Naive thymus-derived CD4-positive, alpha-beta T cell (primary cell): Measurements from ENCODE around the gene BID. TPM values are rescaled to one million over a fixed set of nuclear protein-coding genes. Genes with fewer than 3 reads are reported as not detected.

ENCODE experiments used
- ATAC-seq: fragments of 150-1000 bp; cut with Tn5 transposase; 2 replicates; pipeline ENCODE4 v1.10.0; 2021; ENCODE audit warnings: mild to moderate bottlenecking, moderate library complexity
- CTCF ChIA-PET: fragments of 350-600 bp; sonication (Branson Sonifier 250); formaldehyde crosslinking; loops from one replicate; lab custom pipeline; 2021; ENCODE audit warnings: antibody characterized with exemption; lab: Charles Lee
- POLR2A ChIA-PET: fragments of 350-600 bp; sonication (Branson Sonifier 250); formaldehyde crosslinking; loops from one replicate; lab custom pipeline; 2021; ENCODE audit warnings: antibody characterized with exemption, inconsistent platforms; lab: Charles Lee
- DNase-seq, 9 donors: peaks; one replicate each; pipeline versions ENCODE4 v3.0.0 to v3.0.0-alpha.2; 2020 to 2022; ENCODE audit warnings: mixed read lengths in 1 of 9
- H3K27ac ChIP-seq: one replicate; pipeline ENCODE4 v1.7.0; 2013; ENCODE audit warnings: mild to moderate bottlenecking, low read depth, low read length, moderate library complexity
- H3K27me3 ChIP-seq, 2 donors: one replicate each; pipeline ENCODE4 v1.7.0; 2013; ENCODE audit warnings: low read length in 2 of 2, mild to moderate bottlenecking in 2 of 2, moderate library complexity in 2 of 2; ENCODE audit not compliant: control insufficient read depth in 2 of 2, insufficient read depth in 2 of 2
- H3K36me3 ChIP-seq, 3 experiments: 1 replicate in 2 of 3; 2 replicates in 1 of 3; pipeline ENCODE4 v1.7.0; 2013; ENCODE audit warnings: low read length in 3 of 3, mild to moderate bottlenecking in 3 of 3, moderate library complexity in 1 of 3; ENCODE audit not compliant: insufficient read depth in 3 of 3, control insufficient read depth in 2 of 3
- H3K4me1 ChIP-seq, 2 donors: one replicate each; pipeline ENCODE4 v1.7.0; 2013; ENCODE audit warnings: low read length in 2 of 2, mild to moderate bottlenecking in 2 of 2, moderate library complexity in 1 of 2; ENCODE audit not compliant: control insufficient read depth in 2 of 2, insufficient read depth in 2 of 2
- H3K4me3 ChIP-seq: 2 replicates; pipeline ENCODE4 v1.7.0; 2013; ENCODE audit warnings: mild to moderate bottlenecking, low read length
- H3K9me3 ChIP-seq, 3 experiments: 1 replicate in 2 of 3; 2 replicates in 1 of 3; pipeline ENCODE4 v1.7.0; 2013; ENCODE audit warnings: low read length in 3 of 3; ENCODE audit not compliant: control insufficient read depth in 2 of 3
- H3K27ac Mint-ChIP-seq, 9 donors: one replicate each; pipeline ENCODE4 v1.8.0; 2020 to 2022; ENCODE audit warnings: mixed read lengths in 9 of 9, mild to moderate bottlenecking in 8 of 9, moderate library complexity in 5 of 9, inconsistent platforms in 2 of 9
- H3K27me3 Mint-ChIP-seq, 5 donors: one replicate each; pipeline ENCODE4 v1.8.0; 2021 to 2022; ENCODE audit warnings: mixed read lengths in 5 of 5, mild to moderate bottlenecking in 1 of 5
- H3K36me3 Mint-ChIP-seq, 5 donors: one replicate each; pipeline ENCODE4 v1.8.0; 2020 to 2022; ENCODE audit warnings: mixed read lengths in 5 of 5, mild to moderate bottlenecking in 3 of 5, inconsistent platforms in 1 of 5
- H3K4me1 Mint-ChIP-seq, 7 donors: one replicate each; pipeline ENCODE4 v1.8.0; 2020 to 2022; ENCODE audit warnings: mixed read lengths in 7 of 7, mild to moderate bottlenecking in 3 of 7, inconsistent platforms in 1 of 7
- H3K4me3 Mint-ChIP-seq, 10 donors: one replicate each; pipeline ENCODE4 v1.8.0; 2020 to 2022; ENCODE audit warnings: mild to moderate bottlenecking in 10 of 10, mixed read lengths in 10 of 10, moderate library complexity in 6 of 10, inconsistent platforms in 2 of 10
- H3K9me3 Mint-ChIP-seq, 11 donors: one replicate each; pipeline ENCODE4 v1.8.0; 2020 to 2022; ENCODE audit warnings: mixed read lengths in 11 of 11, mild to moderate bottlenecking in 4 of 11, inconsistent platforms in 1 of 11, moderate library complexity in 1 of 11
- intact Hi-C, 2 donors: fragments of 100-400 bp; cut with micrococcal nuclease; formaldehyde crosslinking; loops; one replicate each; pipeline ENCODE4 v1.15.1; 2023
- polyA plus RNA-seq, 2 donors: library from polyadenylated mRNA; unstranded; fragments of 300-500 nt; fragmentation: Illumina TruSeq; gene quantifications; one replicate each; pipeline ENCODE4 v1.2.3, GENCODE V29; 2021
- total RNA-seq, 6 experiments: library from RNA in 5 of 6; stranded (reverse) in 5 of 6; gene quantifications; 1 replicate in 5 of 6; 2 replicates in 1 of 6; pipeline ENCODE4 v1.2.3 and lab custom pipeline; 2021 to 2026

Gene BID
- total and polyA plus RNA-seq, 7 experiments from 2014 or later: 15.4 to 66.2 (median 32.1) TPM

DNA sequence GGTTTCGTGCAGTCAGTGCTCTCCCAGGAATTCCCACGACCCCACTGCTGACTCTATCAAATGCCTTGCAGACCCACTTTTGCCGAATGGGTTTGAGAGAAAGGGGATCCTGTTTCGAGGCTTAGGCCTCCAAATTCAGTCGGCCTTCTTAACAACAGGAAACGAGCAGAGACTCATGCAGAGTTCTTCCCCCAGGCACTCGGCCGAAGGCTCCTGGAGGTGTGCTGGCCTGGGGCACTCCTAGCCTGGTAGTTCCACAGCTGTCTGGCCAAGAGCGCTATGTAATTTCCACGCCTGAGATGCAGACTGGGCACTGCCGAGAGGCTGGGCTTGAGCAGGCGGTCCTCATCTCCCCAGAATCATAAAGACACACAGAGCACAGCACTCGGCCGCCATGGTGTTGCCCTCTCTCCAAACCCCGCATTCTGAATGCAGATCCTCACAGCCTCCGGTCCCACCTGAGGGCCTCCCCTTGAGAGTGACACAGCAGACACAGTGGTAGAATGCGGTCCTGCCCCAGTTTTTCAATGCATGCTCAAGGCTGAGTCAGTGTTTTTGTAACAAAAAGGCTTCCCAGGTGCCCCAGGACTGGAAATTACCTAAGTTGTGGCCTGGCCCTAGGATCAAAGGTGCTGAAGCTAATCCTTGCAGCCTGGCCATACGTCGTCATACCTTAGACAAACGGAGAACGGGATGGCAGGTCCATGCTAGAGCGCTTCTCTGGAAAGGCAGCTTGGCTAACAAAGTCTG lies 30.2 kb upstream of the BID start:
- H3K4me3 ChIP-seq: no peak overlapping the region
- peaks cover 0 to 29% (median 0%) of the 10 kb centered on the region in 5 donors for H3K36me3 Mint-ChIP-seq
- H3K27ac Mint-ChIP-seq: no peak overlapping the region
- CTCF ChIA-PET: interaction anchor here (0.9 kb wide), 1 partner anchor 59 kb away, joined by 3 read pairs; no protein-coding TSS in a partner anchor
- no peaks in the 10 kb centered on the region for H3K9me3 ChIP-seq
- intact Hi-C loops: no loop called here
- no peaks in the 10 kb centered on the region for H3K9me3 Mint-ChIP-seq
- no peaks in the 10 kb centered on the region for H3K27me3 ChIP-seq
- no peak for DNase-seq
- H3K36me3 ChIP-seq: peaks cover 0 to 8% (median 0%) of the 10 kb centered on the region in 3 experiments
- H3K4me3 Mint-ChIP-seq: no peak overlapping the region
- no peaks in the 10 kb centered on the region for H3K27me3 Mint-ChIP-seq
- H3K4me1 Mint-ChIP-seq: peaks cover 0 to 2% (median 0%) of the 10 kb centered on the region in 7 donors
- POLR2A ChIA-PET: no interaction called here
- H3K4me1 ChIP-seq: no peaks in the 10 kb centered on the region
- ATAC-seq: no peak
- H3K27ac ChIP-seq: no peak overlapping the region

GRCh38 chr22:17803609-17804270 lies 29.5 kb upstream of the BID start:
- peaks cover 0 to 2% (median 0%) of the 10 kb centered on the region in 7 donors for H3K4me1 Mint-ChIP-seq
- no peaks in the 10 kb centered on the region for H3K9me3 ChIP-seq
- H3K4me3 Mint-ChIP-seq: no peak overlapping the region
- POLR2A ChIA-PET: no interaction called here
- H3K27ac Mint-ChIP-seq: no peak overlapping the region
- no peak overlapping the region for H3K4me3 ChIP-seq
- H3K36me3 ChIP-seq: peaks cover 0 to 5% (median 0%) of the 10 kb centered on the region in 3 experiments
- intact Hi-C loops: no loop called here
- no peak overlapping the region for H3K27ac ChIP-seq
- CTCF ChIA-PET: no interaction called here
- H3K27me3 Mint-ChIP-seq: no peaks in the 10 kb centered on the region
- no peak for ATAC-seq
- no peaks in the 10 kb centered on the region for H3K9me3 Mint-ChIP-seq
- H3K36me3 Mint-ChIP-seq: peaks cover 0 to 26% (median 0%) of the 10 kb centered on the region in 5 donors
- no peaks in the 10 kb centered on the region for H3K27me3 ChIP-seq
- no peak for DNase-seq
- no peaks in the 10 kb centered on the region for H3K4me1 ChIP-seq

- H3K9me3 Mint-ChIP-seq: no peaks in the 10 kb centered on the region
- Histone ChIP-seq H3K9me3 (no peaks in the 10 kb centered on the region), H3K36me3 (no peaks in the 10 kb centered on the region), H3K27ac (no peak overlapping the region), H3K4me3 (no peak overlapping the region), H3K27me3 (no peaks in the 10 kb centered on the region), H3K4me1 (no peaks in the 10 kb centered on the region)
- no peak overlapping the region for H3K4me3 Mint-ChIP-seq
- ChIA-PET CTCF (no interaction called here), POLR2A (no interaction called here)
- no peak for DNase-seq
- ATAC-seq: no peak
- peaks cover 0 to 5% (median 2%) of the 10 kb centered on the region in 7 donors for H3K4me1 Mint-ChIP-seq
- peak overlapping the region in 1 of 9 donors; percentile 15 for H3K27ac Mint-ChIP-seq
- peaks cover 0 to 26% (median 0%) of the 10 kb centered on the region in 5 donors for H3K36me3 Mint-ChIP-seq
- intact Hi-C loops: no loop called here
- no peaks in the 10 kb centered on the region for H3K27me3 Mint-ChIP-seq
Measured at GRCh38 chr22:17802822-17803221, 28.6 kb upstream of the BID start.

- Mint-ChIP-seq H3K27ac (peak overlapping the region in 1 of 9 donors; percentile 15), H3K27me3 (no peaks in the 10 kb centered on the region), H3K4me1 (peaks cover 0 to 5% (median 2%) of the 10 kb centered on the region in 7 donors), H3K36me3 (peaks cover 0 to 24% (median 0%) of the 10 kb centered on the region in 5 donors), H3K9me3 (no peaks in the 10 kb centered on the region), H3K4me3 (no peak overlapping the region)
- DNase-seq (no peak), ATAC-seq (no peak)
- no peaks in the 10 kb centered on the region for H3K9me3 ChIP-seq
- CTCF ChIA-PET: no interaction called here
- H3K27ac ChIP-seq: no peak overlapping the region
- H3K4me1 ChIP-seq: no peaks in the 10 kb centered on the region
- H3K36me3 ChIP-seq: no peaks in the 10 kb centered on the region
- POLR2A ChIA-PET: no interaction called here
- no peaks in the 10 kb centered on the region for H3K27me3 ChIP-seq
- no peak overlapping the region for H3K4me3 ChIP-seq
- intact Hi-C loops: no loop called here
Measured at GRCh38 chr22:17802411-17802810, 28.1 kb upstream of the BID start.

DNA sequence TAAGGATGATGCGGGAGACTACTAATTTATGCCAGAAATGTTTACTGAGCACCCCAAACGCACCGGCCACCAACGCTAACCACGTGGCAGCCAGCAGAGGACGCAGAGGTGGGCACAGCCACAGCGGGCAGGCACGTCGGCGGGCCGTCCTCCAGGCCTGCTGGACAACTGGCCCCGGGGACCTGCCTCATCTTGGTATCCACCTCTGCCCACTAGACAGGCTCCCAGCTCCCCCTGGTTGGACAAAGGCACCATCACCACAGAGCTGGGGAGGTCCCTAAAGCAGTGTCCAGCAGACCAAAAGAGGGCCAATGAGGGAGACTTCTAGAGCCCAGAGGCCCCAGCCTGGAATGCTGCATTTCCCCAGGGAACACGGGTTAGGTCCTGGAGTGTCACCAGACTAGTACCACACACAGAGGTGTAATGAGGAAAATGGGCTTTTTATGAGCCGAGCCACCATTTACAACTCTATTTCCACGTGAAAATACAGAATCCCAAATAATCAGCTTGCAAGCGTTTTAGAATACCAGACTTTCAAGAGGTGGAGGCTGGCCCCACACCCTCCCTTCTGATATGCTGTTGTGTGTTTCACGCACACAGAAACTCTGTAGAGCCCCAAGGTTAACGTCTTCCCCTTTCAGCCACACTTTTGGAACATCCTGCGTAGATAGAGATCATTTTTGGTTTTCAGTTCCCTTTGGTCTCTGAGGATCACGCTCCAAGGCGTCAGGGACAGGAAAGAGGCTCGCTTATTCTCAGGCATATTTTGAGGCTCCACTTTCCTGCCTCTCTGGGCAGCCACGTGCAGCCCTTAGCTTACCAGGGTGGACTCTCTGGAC lies 23.7 kb upstream of the BID start:
- ATAC-seq (peak; percentile 72), DNase-seq (no peak)
- intact Hi-C loops: no loop called here
- Mint-ChIP-seq H3K27me3 (no peaks in the 10 kb centered on the region), H3K4me3 (no peak overlapping the region), H3K4me1 (peaks cover 0 to 5% (median 4%) of the 10 kb centered on the region in 7 donors), H3K36me3 (no peaks in the 10 kb centered on the region), H3K27ac (no peak overlapping the region), H3K9me3 (peaks cover 0 to 2% (median 0%) of the 10 kb centered on the region in 11 donors)
- Histone ChIP-seq H3K4me1 (no peaks in the 10 kb centered on the region), H3K27ac (no peak overlapping the region), H3K36me3 (no peaks in the 10 kb centered on the region), H3K27me3 (no peaks in the 10 kb centered on the region), H3K4me3 (no peak overlapping the region), H3K9me3 (no peaks in the 10 kb centered on the region)
- CTCF ChIA-PET: no interaction called here
- POLR2A ChIA-PET: no interaction called here

GRCh38 chr22:17796695-17797094 lies 22.4 kb upstream of the BID start:
- no peaks in the 10 kb centered on the region for H3K36me3 ChIP-seq
- Mint-ChIP-seq H3K36me3 (no peaks in the 10 kb centered on the region), H3K4me3 (no peak overlapping the region), H3K9me3 (peaks cover 0 to 2% (median 0%) of the 10 kb centered on the region in 11 donors), H3K27ac (peak overlapping the region in 1 of 9 donors; percentile 36), H3K4me1 (peaks cover 0 to 5% (median 4%) of the 10 kb centered on the region in 7 donors), H3K27me3 (no peaks in the 10 kb centered on the region)
- no peaks in the 10 kb centered on the region for H3K9me3 ChIP-seq
- ChIA-PET POLR2A (no interaction called here), CTCF (no interaction called here)
- ATAC-seq: no peak
- DNase-seq: no peak
- no peaks in the 10 kb centered on the region for H3K27me3 ChIP-seq
- no peak overlapping the region for H3K4me3 ChIP-seq
- no peak overlapping the region for H3K27ac ChIP-seq
- H3K4me1 ChIP-seq: no peaks in the 10 kb centered on the region
- intact Hi-C loops: no loop called here
